ENCODE measurements around the gene KIF26B. TPM values are rescaled to one million over a fixed set of nuclear protein-coding genes. Genes with fewer than 3 reads are reported as not detected.

The KIF26B gene
- total RNA-seq, 2 experiments from 2014 or later = not detected

DNA sequence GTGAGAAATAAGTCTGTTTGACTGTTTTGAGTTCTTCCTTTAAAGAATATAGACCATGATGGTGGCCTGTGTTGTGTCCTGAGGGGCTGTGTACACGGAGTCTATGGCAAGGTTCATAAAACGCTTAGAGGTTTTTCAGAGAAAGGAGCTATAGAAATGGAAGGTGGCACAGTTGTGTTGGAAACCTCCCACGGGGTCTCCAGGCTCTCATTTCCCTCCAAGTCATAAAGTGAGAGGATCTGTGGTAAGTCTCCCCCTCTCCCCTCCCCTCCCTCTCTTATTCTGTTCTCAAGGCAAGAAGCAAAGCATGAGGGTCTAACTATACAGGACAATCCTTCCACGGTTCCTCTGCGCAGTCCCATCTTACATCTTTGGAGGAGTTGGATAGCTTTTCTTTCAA lies 139.2 kb downstream of the KIF26B start:
- Histone ChIP-seq H3K4me3 (ENCODE audit: low read depth, low read length, poor library complexity, severe bottlenecking) (no peak overlapping the region), H3K4me2 (ENCODE audit: low read length) (no peak overlapping the region), H4K20me1 (ENCODE audit: insufficient read depth, low read length) (no peaks in the 10 kb centered on the region), H3K9me3 (ENCODE audit: low read length) (no peaks in the 10 kb centered on the region), H3K27ac (ENCODE audit: low read depth, low read length, poor library complexity, severe bottlenecking) (no peak overlapping the region), H3K36me3 (ENCODE audit: insufficient read depth, low read length) (no peaks in the 10 kb centered on the region), H3K4me1 (ENCODE audit: insufficient read depth, low read length, poor library complexity, severe bottlenecking) (no peaks in the 10 kb centered on the region), H3K79me2 (ENCODE audit: insufficient read depth, low read depth, low read length) (no peaks in the 10 kb centered on the region), H2AFZ (ENCODE audit: low read length) (no peak overlapping the region), H3K9me2 (ENCODE audit: insufficient read depth, low read length) (no peaks in the 10 kb centered on the region)
- ChIA-PET CTCF (ENCODE audit: unreplicated experiment) (no interaction called here), POLR2A (interaction anchor here (0.7 kb wide), 1 partner anchor 783 kb away, joined by 3 read pairs; no protein-coding TSS in a partner anchor)
- no peak for DNase-seq (ENCODE audit: low spot score)
- no peak for TF ChIP-seq EZH2phosphoT487 (IDR thresholded peaks at IDR 0.05; ENCODE audit: borderline replicate concordance, low read depth, low read length)
- TF ChIP-seq, protein P1, sequence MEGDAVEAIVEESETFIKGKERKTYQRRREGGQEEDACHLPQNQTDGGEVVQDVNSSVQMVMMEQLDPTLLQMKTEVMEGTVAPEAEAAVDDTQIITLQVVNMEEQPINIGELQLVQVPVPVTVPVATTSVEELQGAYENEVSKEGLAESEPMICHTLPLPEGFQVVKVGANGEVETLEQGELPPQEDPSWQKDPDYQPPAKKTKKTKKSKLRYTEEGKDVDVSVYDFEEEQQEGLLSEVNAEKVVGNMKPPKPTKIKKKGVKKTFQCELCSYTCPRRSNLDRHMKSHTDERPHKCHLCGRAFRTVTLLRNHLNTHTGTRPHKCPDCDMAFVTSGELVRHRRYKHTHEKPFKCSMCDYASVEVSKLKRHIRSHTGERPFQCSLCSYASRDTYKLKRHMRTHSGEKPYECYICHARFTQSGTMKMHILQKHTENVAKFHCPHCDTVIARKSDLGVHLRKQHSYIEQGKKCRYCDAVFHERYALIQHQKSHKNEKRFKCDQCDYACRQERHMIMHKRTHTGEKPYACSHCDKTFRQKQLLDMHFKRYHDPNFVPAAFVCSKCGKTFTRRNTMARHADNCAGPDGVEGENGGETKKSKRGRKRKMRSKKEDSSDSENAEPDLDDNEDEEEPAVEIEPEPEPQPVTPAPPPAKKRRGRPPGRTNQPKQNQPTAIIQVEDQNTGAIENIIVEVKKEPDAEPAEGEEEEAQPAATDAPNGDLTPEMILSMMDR (conservative IDR thresholded peaks at IDR 0.05; ENCODE audit: low read length) = no peak
- intact Hi-C loops (cut with micrococcal nuclease; ENCODE audit: unreplicated experiment) = no loop called here
- no TSS peak for BruUV-seq (replicated peaks)

DNA sequence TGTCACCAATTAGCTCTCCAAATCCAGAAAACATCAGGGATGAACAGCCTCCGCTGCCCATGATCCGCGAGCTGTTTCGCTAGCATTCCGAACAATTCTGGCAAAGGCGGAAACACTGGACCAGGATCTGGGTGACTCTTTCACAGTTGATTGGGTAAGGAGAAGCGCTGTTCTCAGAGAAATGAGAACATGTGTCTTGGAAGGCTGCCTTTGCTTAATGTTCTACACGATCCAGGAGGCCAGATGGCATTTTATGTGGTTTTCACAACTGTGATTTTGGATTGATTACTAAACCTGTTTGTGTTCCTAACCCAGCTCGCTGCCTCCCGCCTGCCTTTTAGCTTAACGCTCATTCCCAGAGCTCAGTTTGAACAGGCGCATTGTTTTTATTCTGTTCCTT lies 144.0 kb downstream of the KIF26B start:
- no peaks in the 10 kb centered on the region for H3K9me2 ChIP-seq (ENCODE audit: insufficient read depth, low read length)
- TF ChIP-seq, protein P1 (conservative IDR thresholded peaks at IDR 0.05; ENCODE audit: low read length) = no peak
- TF ChIP-seq EZH2phosphoT487 (IDR thresholded peaks at IDR 0.05; ENCODE audit: borderline replicate concordance, low read depth, low read length) = no peak
- no peak for DNase-seq (ENCODE audit: low spot score)
- H4K20me1 ChIP-seq (ENCODE audit: insufficient read depth, low read length) = no peaks in the 10 kb centered on the region
- no peaks in the 10 kb centered on the region for H3K79me2 ChIP-seq (ENCODE audit: insufficient read depth, low read depth, low read length)
- BruUV-seq (replicated peaks) = no TSS peak
- H3K36me3 ChIP-seq (ENCODE audit: insufficient read depth, low read length) = no peaks in the 10 kb centered on the region
- H3K4me3 ChIP-seq (ENCODE audit: low read depth, low read length, poor library complexity, severe bottlenecking) = no peak overlapping the region
- CTCF ChIA-PET (ENCODE audit: unreplicated experiment) = no interaction called here
- intact Hi-C loops (cut with micrococcal nuclease; ENCODE audit: unreplicated experiment) = no loop called here
- POLR2A ChIA-PET = interaction anchor here (0.5 to 0.8 kb wide), 7 partner anchors 8 to 1091 kb away, joined by 3 to 9 read pairs (median 4); no protein-coding TSS in a partner anchor
- H2AFZ ChIP-seq (ENCODE audit: low read length) = no peak overlapping the region
- no peak overlapping the region for H3K27ac ChIP-seq (ENCODE audit: low read depth, low read length, poor library complexity, severe bottlenecking)
- no peak overlapping the region for H3K4me2 ChIP-seq (ENCODE audit: low read length)
- no peaks in the 10 kb centered on the region for H3K4me1 ChIP-seq (ENCODE audit: insufficient read depth, low read length, poor library complexity, severe bottlenecking)
- H3K9me3 ChIP-seq (ENCODE audit: low read length) = no peaks in the 10 kb centered on the region

DNA sequence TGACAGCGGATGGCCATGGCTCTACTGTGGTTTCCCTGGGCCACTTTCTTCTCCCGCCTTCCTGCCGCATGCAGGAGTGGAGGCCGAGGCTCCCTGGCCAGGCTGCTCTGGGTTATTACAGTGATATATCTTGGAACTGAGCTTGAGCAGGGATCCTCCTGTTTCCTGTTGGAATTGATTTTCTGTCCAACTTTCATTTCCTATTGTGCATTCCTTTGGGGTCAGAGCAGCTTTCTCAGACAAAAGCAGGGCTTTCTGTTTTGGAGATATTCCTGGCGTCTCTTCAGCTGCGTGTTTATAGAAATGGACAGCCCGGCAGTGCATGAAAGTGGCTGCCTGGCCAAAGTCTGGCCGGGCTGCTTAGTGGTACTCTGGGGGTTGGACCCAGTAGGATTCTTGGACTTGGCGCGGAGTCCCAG lies 146.4 kb downstream of the KIF26B start:
- POLR2A ChIA-PET = no interaction called here
- no peaks in the 10 kb centered on the region for H3K9me2 ChIP-seq (ENCODE audit: insufficient read depth, low read length)
- intact Hi-C loops (cut with micrococcal nuclease; ENCODE audit: unreplicated experiment) = no loop called here
- BruUV-seq (replicated peaks) = no TSS peak
- H3K79me2 ChIP-seq (ENCODE audit: insufficient read depth, low read depth, low read length) = no peaks in the 10 kb centered on the region
- H4K20me1 ChIP-seq (ENCODE audit: insufficient read depth, low read length) = no peaks in the 10 kb centered on the region
- no peak overlapping the region for H2AFZ ChIP-seq (ENCODE audit: low read length)
- H3K4me3 ChIP-seq (ENCODE audit: low read depth, low read length, poor library complexity, severe bottlenecking) = no peak overlapping the region
- no peaks in the 10 kb centered on the region for H3K36me3 ChIP-seq (ENCODE audit: insufficient read depth, low read length)
- no peaks in the 10 kb centered on the region for H3K9me3 ChIP-seq (ENCODE audit: low read length)
- H3K4me1 ChIP-seq (ENCODE audit: insufficient read depth, low read length, poor library complexity, severe bottlenecking) = no peaks in the 10 kb centered on the region
- DNase-seq (ENCODE audit: low spot score) = no peak
- CTCF ChIA-PET (ENCODE audit: unreplicated experiment) = no interaction called here
- TF ChIP-seq, protein P1 (conservative IDR thresholded peaks at IDR 0.05; ENCODE audit: low read length) = no peak
- TF ChIP-seq EZH2phosphoT487 (IDR thresholded peaks at IDR 0.05; ENCODE audit: borderline replicate concordance, low read depth, low read length) = no peak
- H3K27ac ChIP-seq (ENCODE audit: low read depth, low read length, poor library complexity, severe bottlenecking) = no peak overlapping the region
- H3K4me2 ChIP-seq (ENCODE audit: low read length) = no peak overlapping the region

Data from OCI-LY7 (cell line).